NB4 (cell line): ENCODE data around the gene BCAR3.

Experiments used
- DNase-seq: peaks from one replicate; pipeline ENCODE4 v3.0.0; 2010; ENCODE audit warnings: low read depth
- H3K4me3 ChIP-seq: one replicate; pipeline ENCODE4 v1.5.1; 2011; ENCODE audit warnings: mild to moderate bottlenecking, low read depth, low read length, moderate library complexity
- CTCF ChIP-seq: IDR thresholded peaks from one replicate; pipeline ENCODE4 v1.5.1; 2012; ENCODE audit warnings: low read depth, low read length
- MAX ChIP-seq: IDR thresholded peaks from 2 replicates; pipeline ENCODE4 v1.6.1; 2011; ENCODE audit warnings: low read depth, low read length
- MYC ChIP-seq: IDR thresholded peaks from 2 replicates; pipeline ENCODE4 v1.6.1; 2011; ENCODE audit warnings: low read depth, low read length
- POLR2A ChIP-seq: IDR thresholded peaks from 2 replicates; pipeline ENCODE4 v1.6.1; 2011; ENCODE audit warnings: mild to moderate bottlenecking; ENCODE audit not compliant: insufficient read length; ENCODE audit errors: extremely low read depth

BCAR3 gene

GRCh38 chr1:93683234-93683633, 1.6 kb upstream of the BCAR3 start:
- DNase-seq, result no peak
- no peak overlapping the region for H3K4me3 ChIP-seq
- TF ChIP-seq POLR2A, result no peak
- no peak for TF ChIP-seq MAX
- TF ChIP-seq CTCF, result no peak

- TF ChIP-seq CTCF, result no peak
- no peak for TF ChIP-seq MAX
- no peak for TF ChIP-seq MYC
- no peak for TF ChIP-seq POLR2A
- no peak for DNase-seq
- H3K4me3 ChIP-seq, result no peak overlapping the region
These were observed 364 bp upstream of the BCAR3 start for GRCh38 chr1:93681989-93682412.

GRCh38 chr1:93680420-93681100, 1.1 kb downstream of the BCAR3 start:
- no peak for DNase-seq
- H3K4me3 ChIP-seq, result no peak overlapping the region
- no peak for TF ChIP-seq MYC
- TF ChIP-seq POLR2A, result no peak
- no peak for TF ChIP-seq CTCF
- no peak for TF ChIP-seq MAX

GRCh38 chr1:93680076-93680419, 1.6 kb downstream of the BCAR3 start:
- TF ChIP-seq MAX (no peak), CTCF (no peak)
- DNase-seq, result no peak
- no peak overlapping the region for H3K4me3 ChIP-seq

GRCh38 chr1:93679546-93679945, 2.1 kb downstream of the BCAR3 start:
- DNase-seq, result no peak
- TF ChIP-seq MAX (no peak), POLR2A (no peak), CTCF (no peak), MYC (no peak)
- no peak overlapping the region for H3K4me3 ChIP-seq

GRCh38 chr1:93678946-93679480, 2.6 kb downstream of the BCAR3 start:
- no peak for DNase-seq
- no peak for TF ChIP-seq MYC
- no peak for TF ChIP-seq CTCF
- no peak for TF ChIP-seq MAX
- TF ChIP-seq POLR2A, result no peak
- no peak overlapping the region for H3K4me3 ChIP-seq
